GM19467 (cell line): ENCODE results near the gene RSF1.

Source experiments
- ATAC-seq: cut with Tn5 transposase; IDR thresholded peaks from one replicate; pipeline ENCODE4 v1.9.1; 2021; ENCODE audit warnings: mild to moderate bottlenecking, moderate library complexity; ENCODE audit not compliant: unreplicated experiment

RSF1 gene

DNA sequence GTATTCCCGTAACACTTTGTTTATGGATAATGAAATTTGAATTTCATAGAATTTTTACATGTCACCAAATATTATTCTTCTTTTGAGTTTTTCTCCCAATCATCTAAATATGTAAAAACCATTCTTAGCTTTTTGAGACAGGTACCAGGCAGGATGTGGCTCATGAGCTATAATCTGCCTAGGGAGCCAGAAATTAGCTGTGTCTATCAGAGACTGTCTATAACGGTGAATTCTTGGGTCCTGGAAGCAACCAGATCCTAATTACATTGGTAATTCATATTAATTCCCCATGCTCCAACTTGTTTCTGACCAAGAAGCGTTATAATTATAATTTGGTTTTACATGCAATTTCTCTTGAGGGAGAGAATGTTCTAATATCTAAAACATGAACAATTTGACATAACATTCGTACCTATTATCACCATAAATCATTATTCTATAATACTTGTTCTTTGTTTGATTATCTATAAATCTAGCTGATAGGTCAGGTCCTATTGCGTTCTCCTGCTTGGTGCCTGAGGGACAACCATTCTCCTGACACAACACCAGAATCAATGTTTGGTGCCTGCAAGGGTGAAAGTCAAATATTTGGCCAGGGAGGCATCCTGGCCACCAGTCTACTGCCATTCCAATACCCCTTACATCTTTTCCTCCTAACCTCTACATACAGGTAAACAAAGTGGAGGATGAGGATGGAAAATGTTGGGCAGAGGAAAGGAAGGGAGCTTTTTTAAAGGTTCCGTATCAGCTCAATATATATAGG, 69.9 kb downstream of the RSF1 start:
- no peak for ATAC-seq

DNA sequence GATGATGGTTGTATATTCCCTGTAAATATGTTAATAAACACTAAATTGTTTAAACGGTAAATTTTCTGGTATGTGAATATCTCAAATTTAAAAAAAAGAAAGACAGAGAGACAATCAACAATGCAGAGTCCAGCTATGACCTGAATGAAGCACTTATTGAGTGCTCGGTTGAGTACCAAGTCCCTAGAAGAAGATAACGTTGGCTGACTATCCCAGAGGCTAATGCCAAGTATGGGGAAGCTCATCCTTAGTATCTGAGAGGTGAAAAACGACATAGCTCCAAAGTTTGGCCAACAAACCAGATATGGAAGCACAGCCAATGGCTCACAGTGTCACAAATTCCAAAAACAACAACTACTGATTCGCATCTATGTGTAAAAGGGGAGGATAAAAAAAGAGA, 71.3 kb downstream of the RSF1 start:
- no peak for ATAC-seq

DNA sequence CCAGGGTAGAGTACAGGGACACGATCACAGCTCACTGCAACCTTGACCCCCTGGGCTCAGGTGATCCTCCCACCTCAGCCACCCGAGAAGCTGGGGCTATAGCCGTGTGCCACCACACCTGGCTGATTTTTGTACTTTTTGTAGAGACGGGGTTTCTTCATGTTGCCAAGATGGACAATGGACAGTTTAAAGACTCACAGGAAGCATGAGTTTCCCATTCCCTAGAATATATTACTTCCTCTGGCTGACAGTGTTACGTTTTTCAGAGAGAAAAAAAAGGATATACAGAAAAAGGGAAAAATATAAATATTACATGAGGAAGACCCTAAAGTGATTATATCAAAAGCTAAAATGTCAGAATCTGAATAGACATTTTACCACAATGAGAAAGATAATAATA, 72.3 kb downstream of the RSF1 start:
- no peak for ATAC-seq

DNA sequence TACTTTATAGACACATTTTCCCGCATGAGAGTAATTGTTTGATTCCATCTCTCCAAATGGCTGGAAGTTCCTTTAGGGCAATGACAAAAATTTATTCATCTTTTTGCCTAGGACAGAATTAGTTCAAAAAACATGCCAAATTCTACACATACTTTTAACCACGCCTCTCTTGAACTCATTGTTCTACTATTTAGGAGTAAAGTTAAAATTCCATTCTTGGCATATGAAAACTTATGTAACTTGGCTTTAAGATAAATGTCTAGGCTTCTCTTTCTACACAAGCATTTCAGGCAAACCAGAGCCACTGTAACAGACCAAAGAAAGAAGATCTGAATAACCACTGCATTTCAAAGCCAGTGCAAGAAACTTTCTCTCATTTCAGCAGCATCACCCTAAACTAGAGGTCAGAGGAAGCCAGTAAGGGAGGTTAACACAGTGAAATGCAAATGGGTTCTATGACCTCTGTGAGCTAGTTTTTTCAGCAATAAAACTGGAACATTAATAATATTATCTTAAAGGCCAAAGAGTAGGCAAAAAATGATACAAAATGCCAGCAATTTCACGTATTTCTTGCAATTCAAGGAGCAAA, 73.0 kb downstream of the RSF1 start:
- no peak for ATAC-seq

DNA sequence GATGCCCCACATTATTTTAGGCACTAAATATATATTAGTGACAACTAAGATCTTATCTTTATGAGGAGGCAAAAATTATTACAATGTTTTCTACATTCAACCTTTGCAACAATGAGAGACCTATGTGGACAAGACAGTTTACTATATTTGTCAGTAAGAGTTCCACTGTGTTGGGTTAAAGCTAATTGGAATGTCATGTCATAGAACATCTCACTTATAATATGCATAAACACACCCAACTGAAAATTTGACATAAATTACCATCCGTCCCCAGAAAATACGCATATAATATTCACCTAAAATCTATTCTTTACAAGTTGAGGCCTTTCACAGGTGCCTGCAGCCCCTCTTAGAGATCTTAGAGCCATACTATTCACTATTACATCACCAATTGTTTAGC, 84.0 kb downstream of the RSF1 start:
- ATAC-seq: no peak

DNA sequence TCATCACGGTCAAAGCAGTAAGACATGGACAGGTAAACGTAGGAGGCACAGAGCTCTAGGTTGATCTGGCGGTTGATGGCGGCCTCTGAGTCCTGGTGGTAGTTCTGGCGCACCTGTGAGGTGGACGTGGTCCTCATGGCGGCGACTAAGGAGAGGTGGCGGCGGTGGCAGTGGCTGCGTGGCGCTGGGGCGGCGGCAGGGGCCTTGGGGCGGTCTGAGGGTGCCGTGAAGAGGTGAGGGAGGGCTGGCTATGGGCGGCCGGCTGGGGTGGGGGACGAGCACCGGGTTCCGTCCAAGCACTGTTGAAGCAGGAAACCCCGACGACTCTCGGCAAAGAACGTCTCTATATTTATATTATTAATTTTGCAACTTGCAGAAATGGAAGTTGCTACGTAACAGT, 85.6 kb downstream of the RSF1 start:
- ATAC-seq: no peak

DNA sequence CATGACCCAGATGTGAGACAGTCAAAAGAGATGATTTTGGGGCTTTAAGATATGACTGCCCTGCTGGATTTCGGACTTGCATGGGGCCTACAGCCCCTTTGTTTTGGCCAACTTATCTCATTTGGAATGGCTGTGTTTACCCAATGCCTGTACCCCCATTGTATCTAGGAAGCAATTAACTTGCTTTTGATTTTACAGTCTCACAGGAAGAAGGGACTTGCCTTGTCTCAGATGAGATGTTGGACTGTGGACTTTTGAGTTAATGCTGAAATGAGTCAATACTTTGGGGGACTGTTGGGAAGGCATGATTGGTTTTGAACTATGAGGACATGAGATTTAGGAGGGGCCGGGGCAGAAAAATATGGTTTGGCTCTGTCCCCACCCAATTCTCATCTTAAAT, 88.4 kb downstream of the RSF1 start:
- ATAC-seq: no peak

DNA sequence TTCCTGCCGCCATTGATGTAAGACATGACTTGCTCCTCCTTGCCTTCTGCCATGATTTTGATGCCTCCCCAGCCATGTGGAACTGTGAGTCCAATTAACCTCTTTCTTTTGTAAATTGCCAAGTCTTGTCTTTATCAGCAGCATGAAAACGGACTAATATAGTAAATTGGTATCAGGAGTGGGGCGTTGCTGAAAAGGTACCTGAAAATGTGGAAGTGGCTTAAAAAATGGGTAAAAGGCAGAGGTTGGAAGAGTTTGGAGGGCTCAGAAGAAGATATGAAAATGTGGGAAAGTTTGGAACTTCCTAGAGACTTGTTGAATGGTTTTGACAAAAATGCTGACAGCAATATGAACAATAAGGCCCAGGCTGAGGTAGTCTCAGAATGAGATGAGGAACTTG, 89.7 kb downstream of the RSF1 start:
- no peak for ATAC-seq

DNA sequence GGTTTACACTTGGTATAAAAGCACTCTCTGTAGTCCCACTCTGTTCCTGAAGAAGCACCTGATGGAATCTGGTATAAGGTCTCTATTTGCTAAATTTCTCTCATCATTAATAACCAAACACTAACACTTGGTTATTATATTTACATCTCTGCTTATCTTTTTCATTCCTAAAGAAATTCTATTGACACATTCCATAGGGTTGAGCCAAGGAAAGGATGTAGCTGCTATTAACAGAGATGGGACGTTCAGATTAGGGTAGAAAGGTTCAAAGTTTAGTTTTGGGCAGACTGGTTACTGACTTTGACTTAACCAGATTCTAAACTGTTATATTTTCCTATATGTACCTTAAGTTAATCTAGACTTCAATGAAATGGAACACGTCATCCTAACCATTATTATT, 91.5 kb downstream of the RSF1 start:
- no peak for ATAC-seq

DNA sequence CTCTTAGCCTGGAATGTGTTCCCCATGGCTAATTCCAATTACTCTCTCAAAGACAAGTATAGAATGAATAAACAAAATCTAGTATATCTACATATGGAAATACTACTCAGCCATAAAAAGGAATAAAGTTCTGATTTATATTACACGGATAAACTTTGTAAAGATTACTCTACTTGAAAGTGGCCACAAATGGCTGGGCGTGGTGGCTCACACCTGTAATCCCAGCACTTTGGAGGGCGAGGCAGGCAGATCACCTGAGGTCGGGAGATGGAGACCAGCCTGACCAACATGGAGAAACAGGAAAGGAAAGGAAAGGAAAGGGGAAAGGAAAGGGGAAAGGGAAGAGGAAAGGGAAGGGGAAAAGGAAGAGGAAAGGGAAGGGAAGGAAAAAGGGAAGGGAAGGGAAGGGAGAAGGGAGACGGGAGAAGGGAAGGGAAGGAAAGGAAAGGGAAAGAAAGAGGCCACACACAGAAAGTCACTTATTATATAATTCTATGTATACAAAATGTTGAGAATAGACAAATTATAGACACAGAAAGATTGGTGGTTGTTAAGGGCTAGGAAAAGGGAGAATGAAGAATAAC, 92.2 kb downstream of the RSF1 start:
- ATAC-seq: no peak

DNA sequence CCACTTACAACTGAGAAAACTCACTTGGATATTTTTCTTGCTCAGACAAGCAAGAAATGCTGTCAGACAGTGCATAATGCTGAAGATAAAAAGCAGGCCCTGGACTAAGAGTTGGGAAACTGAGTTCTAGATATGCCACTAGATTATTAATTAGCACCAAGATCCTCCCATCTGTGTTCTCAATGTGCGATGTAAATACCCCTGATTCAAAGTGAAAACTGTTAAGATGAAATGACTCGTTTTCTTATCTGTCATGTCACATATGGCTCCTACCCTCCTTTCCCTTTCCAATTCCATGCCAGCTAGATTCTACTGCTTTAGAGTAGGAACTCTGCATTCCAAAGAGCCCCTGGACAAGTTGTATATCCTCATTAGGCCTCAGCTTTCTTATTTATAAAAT, 94.0 kb downstream of the RSF1 start:
- no peak for ATAC-seq

DNA sequence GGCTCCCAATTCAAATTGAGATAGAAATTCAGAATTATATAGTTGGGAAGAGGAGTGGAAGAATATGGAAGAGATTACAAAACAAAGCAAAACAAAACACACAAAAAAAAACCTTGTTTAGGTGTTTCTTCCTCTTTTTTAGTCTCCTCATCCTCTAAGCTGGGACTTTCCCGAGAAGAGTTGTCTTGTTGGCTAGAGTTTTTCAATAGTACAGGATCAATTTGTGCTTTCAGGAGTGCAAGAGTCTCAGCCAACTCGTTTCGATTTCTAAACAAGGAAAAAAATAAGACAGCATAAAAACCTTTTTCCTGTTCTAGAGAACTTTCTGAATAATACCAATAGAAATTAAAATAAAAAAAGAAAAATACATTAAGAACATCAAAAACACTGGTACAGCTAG, 95.1 kb downstream of the RSF1 start:
- no peak for ATAC-seq

DNA sequence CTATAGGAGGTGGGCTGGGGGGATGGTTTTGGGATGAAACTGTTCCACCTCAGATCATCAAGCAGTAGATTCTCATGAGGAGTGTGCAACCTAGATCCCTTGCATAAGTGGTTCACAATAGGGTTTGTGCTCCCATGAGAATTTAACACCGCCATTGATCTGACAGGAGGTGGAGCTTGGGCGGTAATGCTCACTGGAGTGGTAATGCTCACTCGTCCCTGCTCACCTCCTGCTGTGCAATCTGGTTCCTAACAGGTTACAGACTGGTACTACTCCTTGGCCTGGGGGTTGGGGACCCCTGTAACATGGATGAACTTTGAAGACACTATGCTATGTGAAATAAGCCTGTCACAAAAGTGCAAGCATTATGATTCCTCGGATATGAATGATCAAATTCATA, 95.9 kb downstream of the RSF1 start:
- ATAC-seq: no peak

DNA sequence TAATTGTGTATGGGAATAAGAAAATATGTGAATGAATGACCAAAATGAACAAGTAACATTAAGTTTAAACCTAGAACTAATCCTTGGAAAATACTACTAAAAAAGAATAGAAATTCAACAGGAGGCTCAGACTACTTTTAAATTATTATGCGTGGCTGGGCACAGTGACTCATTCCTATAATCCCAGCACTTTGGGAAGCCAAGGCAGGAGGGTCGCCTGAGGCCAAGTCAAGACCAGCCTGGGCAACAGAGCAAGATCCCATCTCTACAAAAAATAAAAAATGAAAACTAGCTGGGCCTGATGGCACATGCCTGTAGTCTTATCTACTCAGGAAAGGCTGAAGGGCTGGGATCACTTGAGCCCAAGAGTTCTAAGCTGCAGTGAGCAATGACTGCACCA, 97.5 kb downstream of the RSF1 start:
- ATAC-seq: no peak

DNA sequence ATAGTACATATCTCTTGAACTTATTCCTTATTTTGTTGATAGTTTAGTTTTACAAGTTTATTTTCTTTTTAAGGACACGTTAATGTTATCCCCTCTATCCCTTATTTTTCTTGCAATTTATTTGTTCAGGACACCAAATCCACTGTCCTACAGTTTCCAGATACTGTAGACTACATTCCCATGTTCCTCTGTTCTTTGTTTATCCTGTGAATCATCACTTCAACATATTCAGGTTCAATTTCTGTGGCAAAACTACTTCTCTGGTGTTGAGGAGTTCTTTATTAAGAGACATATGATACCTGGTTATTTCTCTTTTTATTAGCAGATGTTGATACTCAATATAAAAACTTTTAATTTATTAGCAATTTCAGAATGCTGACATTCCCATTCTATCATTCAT, 110.2 kb downstream of the RSF1 start:
- no peak for ATAC-seq

DNA sequence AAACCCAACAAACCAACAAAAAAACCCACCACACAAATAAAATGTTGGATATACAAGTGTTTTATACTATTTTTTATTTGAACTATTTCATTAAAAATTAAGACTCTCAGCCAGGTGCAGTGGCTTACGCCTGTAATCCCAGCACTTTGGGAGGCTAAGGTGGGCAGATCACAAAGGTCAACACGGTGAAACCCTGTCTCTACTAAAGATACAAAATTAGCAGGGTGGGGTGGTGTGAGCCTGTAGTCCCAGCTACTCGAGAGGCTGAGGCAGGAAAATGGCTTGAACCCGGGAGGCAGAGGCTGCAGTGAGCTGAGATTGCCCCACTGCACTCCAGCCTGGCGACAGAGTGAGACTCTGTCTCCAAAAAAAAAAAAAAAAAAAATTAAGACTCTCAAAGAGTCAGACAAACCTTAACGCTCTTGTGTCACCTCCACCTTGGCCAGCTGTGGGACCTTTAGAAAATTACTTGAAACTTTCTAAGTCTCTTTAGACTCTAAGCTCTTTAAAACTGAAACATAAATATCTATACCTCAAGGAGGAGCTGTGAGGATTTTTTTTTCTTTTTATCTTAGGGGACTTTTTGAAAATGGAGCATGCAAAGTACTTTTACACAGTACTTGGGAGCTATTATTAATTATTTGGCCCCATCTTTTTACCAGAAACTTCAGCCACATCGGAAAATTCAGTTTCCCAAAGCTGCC, 114.5 kb downstream of the RSF1 start:
- no peak for ATAC-seq

DNA sequence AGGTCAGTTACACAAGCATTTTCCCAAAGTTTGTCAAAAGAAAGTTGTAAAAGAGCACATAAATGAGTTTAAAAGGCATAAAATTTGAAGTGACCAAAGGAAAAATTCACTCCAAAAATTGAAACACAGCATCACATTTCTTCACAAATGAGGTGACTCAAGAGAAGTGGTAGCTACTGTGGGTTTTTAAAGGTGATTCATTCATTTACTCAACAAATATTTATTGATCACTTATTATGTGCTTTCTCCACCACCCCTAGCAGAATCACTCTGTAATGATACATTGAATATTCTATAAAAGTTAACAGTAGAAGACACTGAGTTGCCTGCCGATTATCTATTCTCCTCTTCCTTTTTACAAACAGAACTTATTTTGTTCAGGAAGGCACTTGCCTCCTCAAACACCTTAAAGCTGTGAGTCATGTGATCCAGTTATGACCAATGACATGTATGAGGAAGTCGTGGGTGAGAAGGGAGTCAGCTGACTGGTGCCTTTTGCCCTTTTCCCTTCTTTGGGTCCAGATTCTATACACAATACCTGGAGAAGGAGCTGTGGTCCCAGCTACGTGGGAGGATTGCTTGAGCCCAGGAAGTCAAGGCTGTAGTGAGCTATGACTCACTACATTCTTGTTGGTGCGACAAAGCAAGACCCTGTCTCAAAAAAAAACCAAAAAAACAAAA, 115.2 kb downstream of the RSF1 start:
- ATAC-seq: no peak

DNA sequence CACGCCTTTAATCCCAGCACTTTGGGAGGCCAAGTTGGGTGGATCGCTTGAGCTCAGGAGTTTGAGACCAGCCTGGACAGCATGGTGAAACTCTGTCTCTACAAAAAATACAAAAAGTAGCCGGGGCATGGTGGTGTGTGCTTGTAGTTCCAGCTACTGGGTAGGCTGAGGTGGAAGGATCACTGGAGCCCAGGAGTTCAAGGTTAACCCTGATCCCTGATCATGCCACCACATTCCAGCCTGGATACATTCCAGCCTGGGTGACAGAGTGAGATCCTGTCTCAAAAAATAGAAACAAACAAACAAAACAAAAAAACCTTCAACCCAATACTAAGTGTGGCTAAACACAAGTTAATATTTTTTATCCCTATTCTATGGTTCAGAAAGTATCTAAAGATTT, 116.5 kb downstream of the RSF1 start:
- ATAC-seq: no peak

DNA sequence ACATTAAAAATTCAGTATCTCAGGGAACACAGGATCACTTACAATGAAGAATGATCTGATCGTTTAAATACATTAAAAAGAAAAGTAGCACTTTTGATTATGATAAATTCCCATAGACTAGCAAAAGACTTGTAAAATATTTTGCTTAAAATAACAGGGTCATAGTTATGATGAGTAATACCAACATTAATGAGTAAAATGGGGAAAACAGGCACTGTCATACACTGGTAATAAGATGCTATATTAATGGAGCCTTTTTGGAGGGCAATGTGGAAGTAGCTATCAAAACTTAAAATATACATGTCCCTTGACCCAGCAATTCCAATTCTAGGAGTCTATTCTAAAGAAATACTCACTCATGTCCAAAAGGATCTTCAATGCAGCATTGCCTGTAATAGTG, 121.1 kb downstream of the RSF1 start:
- no peak for ATAC-seq

DNA sequence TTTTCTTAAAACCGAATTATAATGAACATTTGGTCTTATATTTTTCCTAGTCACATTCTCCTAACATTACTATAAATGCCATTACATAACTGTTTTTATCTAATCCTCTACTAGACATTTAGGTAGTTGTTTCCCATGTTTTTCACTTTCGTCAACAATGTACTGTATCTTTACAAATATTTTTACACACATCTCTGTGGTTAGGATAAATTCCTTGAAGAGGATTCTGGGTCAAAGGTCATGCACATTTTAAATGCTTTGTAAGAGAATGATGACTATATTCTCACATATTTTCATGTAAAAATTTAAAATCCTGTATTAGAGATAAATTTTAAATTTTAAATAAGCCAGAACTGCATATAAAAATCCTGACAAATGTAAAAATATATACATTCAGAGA, 121.6 kb downstream of the RSF1 start:
- no peak for ATAC-seq

DNA sequence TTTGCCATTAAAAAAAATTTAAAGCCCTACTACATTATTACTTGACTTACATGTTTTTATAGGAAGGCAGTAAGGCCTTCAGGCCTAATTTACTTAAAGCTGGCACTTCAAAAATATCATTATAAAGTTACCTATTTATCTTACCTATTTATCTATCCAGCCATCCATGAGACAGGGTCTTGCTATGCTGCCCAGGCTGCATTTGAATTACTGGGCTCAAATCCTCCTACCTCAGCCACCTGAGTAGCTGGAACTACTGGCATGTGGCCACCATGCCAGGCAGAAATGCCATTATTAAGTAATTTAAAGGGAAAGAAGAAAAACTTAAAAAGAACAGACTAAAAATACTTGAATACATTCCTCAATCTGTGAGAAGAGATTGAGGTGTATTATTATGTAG, 122.7 kb downstream of the RSF1 start:
- no peak for ATAC-seq
